SK-N-SH (cell line): Measurements from ENCODE around the gene FASTK.

Experiments
- NRF1 ChIP-seq: IDR thresholded peaks from 2 replicates; pipeline ENCODE4 v1.6.1; 2012; ENCODE audit warnings: low read depth, mild to moderate bottlenecking, low read length
- RCOR1 ChIP-seq: fragments of 150-350 bp; IDR thresholded peaks from 2 replicates; pipeline ENCODE4 v1.6.1; 2017; ENCODE audit warnings: antibody characterized with exemption, low read length
- RFX5 ChIP-seq: IDR thresholded peaks from 2 replicates; pipeline ENCODE4 v1.6.1; 2012; ENCODE audit warnings: mild to moderate bottlenecking, improper control_type of control experiment, low read length
- TF ChIP-seq, protein P1 (sequence below): fragments of 200-600 bp; sonication (generic); IDR thresholded peaks from 2 replicates; pipeline ENCODE4 v1.6.1; 2017; ENCODE audit warnings: antibody characterized with exemption, mild to moderate bottlenecking, moderate library complexity
- TF ChIP-seq, protein P2 (sequence below): IDR thresholded peaks from 2 replicates; pipeline ENCODE4 v1.4.0; 2012; ENCODE audit warnings: low read depth

DNA sequence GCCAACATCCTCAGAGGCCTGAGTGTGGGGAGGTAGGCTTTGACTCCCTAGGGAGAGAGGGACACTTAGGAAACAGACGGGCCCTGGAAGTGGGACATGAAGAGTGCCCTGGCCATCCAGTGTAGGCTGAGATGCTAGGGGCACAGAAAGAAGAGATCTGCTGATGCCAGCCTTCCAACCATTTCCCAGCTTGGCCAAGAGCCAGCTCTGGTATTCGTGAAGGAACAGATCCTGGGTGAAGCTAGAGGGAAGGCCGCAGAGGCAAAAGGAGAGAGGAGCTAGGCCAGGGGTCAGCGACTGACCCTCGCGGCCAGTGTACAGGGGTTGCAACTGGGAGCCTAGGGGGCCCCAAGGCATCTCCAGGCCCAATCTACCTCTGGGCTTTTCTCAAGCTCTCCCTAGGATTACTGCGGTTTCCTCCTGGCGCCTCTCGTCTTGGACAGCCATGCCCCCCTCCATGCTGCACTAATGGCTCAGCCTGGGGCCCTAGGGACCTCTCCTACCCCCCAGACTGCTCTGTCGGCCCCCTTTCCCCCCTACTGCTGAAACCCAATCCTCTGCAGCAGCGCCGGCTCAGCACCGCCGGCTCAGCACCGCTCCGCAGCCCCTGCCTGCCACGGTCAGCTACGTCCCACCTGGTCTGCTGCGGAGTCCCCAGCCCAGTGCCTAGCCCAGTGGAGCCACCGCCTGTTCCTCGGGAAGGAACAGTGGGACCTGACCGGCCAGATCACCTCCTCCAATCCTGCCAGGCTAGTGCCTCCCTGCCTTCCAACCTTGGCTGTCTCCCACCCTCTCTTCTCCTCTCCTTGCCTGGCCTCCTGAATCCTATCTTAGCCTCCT, 32.4 kb downstream of the FASTK start, which contains the start of gene ASIC3:
- TF ChIP-seq, protein P1, sequence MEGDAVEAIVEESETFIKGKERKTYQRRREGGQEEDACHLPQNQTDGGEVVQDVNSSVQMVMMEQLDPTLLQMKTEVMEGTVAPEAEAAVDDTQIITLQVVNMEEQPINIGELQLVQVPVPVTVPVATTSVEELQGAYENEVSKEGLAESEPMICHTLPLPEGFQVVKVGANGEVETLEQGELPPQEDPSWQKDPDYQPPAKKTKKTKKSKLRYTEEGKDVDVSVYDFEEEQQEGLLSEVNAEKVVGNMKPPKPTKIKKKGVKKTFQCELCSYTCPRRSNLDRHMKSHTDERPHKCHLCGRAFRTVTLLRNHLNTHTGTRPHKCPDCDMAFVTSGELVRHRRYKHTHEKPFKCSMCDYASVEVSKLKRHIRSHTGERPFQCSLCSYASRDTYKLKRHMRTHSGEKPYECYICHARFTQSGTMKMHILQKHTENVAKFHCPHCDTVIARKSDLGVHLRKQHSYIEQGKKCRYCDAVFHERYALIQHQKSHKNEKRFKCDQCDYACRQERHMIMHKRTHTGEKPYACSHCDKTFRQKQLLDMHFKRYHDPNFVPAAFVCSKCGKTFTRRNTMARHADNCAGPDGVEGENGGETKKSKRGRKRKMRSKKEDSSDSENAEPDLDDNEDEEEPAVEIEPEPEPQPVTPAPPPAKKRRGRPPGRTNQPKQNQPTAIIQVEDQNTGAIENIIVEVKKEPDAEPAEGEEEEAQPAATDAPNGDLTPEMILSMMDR = no peak
- TF ChIP-seq, protein P2, sequence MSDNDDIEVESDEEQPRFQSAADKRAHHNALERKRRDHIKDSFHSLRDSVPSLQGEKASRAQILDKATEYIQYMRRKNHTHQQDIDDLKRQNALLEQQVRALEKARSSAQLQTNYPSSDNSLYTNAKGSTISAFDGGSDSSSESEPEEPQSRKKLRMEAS = no peak
- TF ChIP-seq RFX5 (no peak), RCOR1 (no peak), NRF1 (no peak)
